A549 (cell line): ENCODE measurements around the gene FXYD7. TPM values are rescaled to one million over a fixed set of nuclear protein-coding genes. Genes with fewer than 3 reads are reported as not detected.
A peak's percentile ranks its signal among the peaks of the same experiment; 100 is the strongest.
"Not testable (repeated sequence)": the region's sequence is repeated elsewhere in the genome, so short reads cannot be mapped to it uniquely, and the experiment has no call there.

Source experiments
- ATAC-seq, 2 experiments: fragments of 200-7000 bp in 1 of 2; fragments of >200 bp in 1 of 2; cut with Nextera tagmentation in 1 of 2; cut with Tn5 transposase in 1 of 2; 3 replicates each; pipeline versions ENCODE4 v1.8.0 to v1.9.1; 2018 to 2020; ENCODE audit warnings: mild to moderate bottlenecking in 1 of 2, moderate library complexity in 1 of 2
- CTCF ChIA-PET: fragments of 300-600 bp; sonication (Branson Sonifier 250); formaldehyde crosslinking; extraction: SDS; loops from one replicate; lab custom pipeline; 2021; ENCODE audit warnings: antibody characterized with exemption, inconsistent platforms; lab: Yijun Ruan, JAX
- POLR2A ChIA-PET: fragments of 350-600 bp; formaldehyde crosslinking; extraction: SDS; loops from one replicate; lab custom pipeline; 2021; ENCODE audit warnings: antibody characterized with exemption, inconsistent platforms; lab: Yijun Ruan, JAX
- DNase-seq, 2 experiments: peaks; one replicate each; pipeline versions ENCODE4 v3.0.0 to v3.0.0-alpha.2; 2011 to 2016; ENCODE audit warnings: low read depth in 1 of 2, low spot score in 1 of 2
- FAIRE-seq: peaks from 2 replicates; lab custom pipeline; 2011; peaks lifted over from hg19 to GRCh38; lab: Jason Lieb, UNC
- H3K27ac ChIP-seq, 2 experiments: fragments of >200 bp; sonication (Bioruptor Twin); formaldehyde crosslinking; 3 replicates each; pipeline ENCODE4 v1.5.1; 2016 to 2017
- H3K4me1 ChIP-seq: fragments of >200 bp; sonication (Bioruptor Twin); formaldehyde crosslinking; 3 replicates; pipeline ENCODE4 v1.6.1; 2016
- H3K4me2 ChIP-seq: fragments of >200 bp; sonication (Bioruptor Twin); formaldehyde crosslinking; 3 replicates; pipeline ENCODE4 v1.6.1; 2016
- H3K4me3 ChIP-seq: fragments of >200 bp; sonication (Bioruptor Twin); formaldehyde crosslinking; 3 replicates; pipeline ENCODE4 v1.5.1; 2016
- H3K9me3 ChIP-seq: fragments of >200 bp; sonication (Bioruptor Twin); formaldehyde crosslinking; 3 replicates; pipeline ENCODE4 v1.6.1; 2016
- CTCF ChIP-seq: fragments of >200 bp; sonication (Bioruptor Twin); formaldehyde crosslinking; IDR thresholded peaks from 3 replicates; pipeline ENCODE4 v1.5.1; 2016
- EHF ChIP-seq: fragments of 250-450 bp; sonication (Bioruptor Pico); IDR thresholded peaks from 2 replicates; pipeline ENCODE4 v1.5.0; 2020; ENCODE audit warnings: mild to moderate bottlenecking
- EP300 ChIP-seq, 2 experiments: fragments of >200 bp; sonication (Bioruptor Twin); formaldehyde crosslinking; IDR thresholded peaks; 2 replicates in 1 of 2; 3 replicates in 1 of 2; pipeline ENCODE4 v1.6.1; 2016 to 2017
- FOSB ChIP-seq: fragments of 250-450 bp; sonication (Bioruptor Pico); IDR thresholded peaks from 2 replicates; pipeline ENCODE4 v1.5.0; 2020; ENCODE audit warnings: mild to moderate bottlenecking, moderate library complexity
- FOSL2 ChIP-seq, 2 experiments: fragments of 450-650 bp in 1 of 2; fragments of >200 bp in 1 of 2; sonication (Bioruptor Twin) in 1 of 2; formaldehyde crosslinking; IDR thresholded peaks; 2 replicates each; pipeline versions ENCODE4 v1.5.0 to v1.6.1; 2016 to 2020; ENCODE audit warnings: mild to moderate bottlenecking in 1 of 2, moderate library complexity in 1 of 2
- HOXA7 ChIP-seq: fragments of 250-450 bp; sonication (Bioruptor Pico); IDR thresholded peaks from 2 replicates; pipeline ENCODE4 v1.5.0; 2020; ENCODE audit warnings: mild to moderate bottlenecking, moderate library complexity
- KDM5A ChIP-seq: fragments of 200-600 bp; sonication (generic); IDR thresholded peaks from 2 replicates; pipeline ENCODE4 v1.6.1; 2016; ENCODE audit warnings: antibody characterized with exemption, mild to moderate bottlenecking
- MYC ChIP-seq: IDR thresholded peaks from 2 replicates; pipeline ENCODE4 v1.6.1; 2012; ENCODE audit warnings: mild to moderate bottlenecking, inconsistent platforms, low read length, improper control_type of control experiment, borderline replicate concordance
- NR3C1 ChIP-seq: fragments of >200 bp; sonication (Bioruptor Twin); formaldehyde crosslinking; IDR thresholded peaks from 3 replicates; pipeline ENCODE4 v1.6.1; 2017
- POLR2A ChIP-seq: IDR thresholded peaks from 2 replicates; pipeline ENCODE4 v1.6.1; 2012; ENCODE audit warnings: mild to moderate bottlenecking, low read length
- RARB ChIP-seq: fragments of 250-450 bp; sonication (Bioruptor Pico); IDR thresholded peaks from 2 replicates; pipeline ENCODE4 v1.8.0; 2021; ENCODE audit warnings: mild to moderate bottlenecking, moderate library complexity
- SREBF2 ChIP-seq: fragments of 450-650 bp; IDR thresholded peaks from 2 replicates; pipeline ENCODE4 v1.6.1; 2014; ENCODE audit warnings: mild to moderate bottlenecking, moderate library complexity
- TFCP2L1 ChIP-seq: fragments of 250-450 bp; sonication (Bioruptor Pico); IDR thresholded peaks from 2 replicates; pipeline ENCODE4 v1.5.0; 2021; ENCODE audit warnings: mild to moderate bottlenecking
- TP53 ChIP-seq: fragments of 250-450 bp; sonication (Bioruptor Pico); IDR thresholded peaks from 2 replicates; pipeline ENCODE4 v1.5.0; 2021; ENCODE audit warnings: mild to moderate bottlenecking, moderate library complexity
- USF2 ChIP-seq: fragments of 450-650 bp; IDR thresholded peaks from 2 replicates; pipeline ENCODE4 v1.6.1; 2014; ENCODE audit warnings: antibody characterized with exemption
- ZFP36 ChIP-seq: fragments of 450-650 bp; IDR thresholded peaks from 2 replicates; pipeline ENCODE4 v1.6.1; 2014; ENCODE audit warnings: borderline replicate concordance; ENCODE audit not compliant: partially characterized antibody
- ZNF302 ChIP-seq: fragments of 250-450 bp; sonication (Bioruptor Pico); IDR thresholded peaks from 2 replicates; pipeline ENCODE4 v1.9.0; 2021; ENCODE audit warnings: inconsistent platforms, mild to moderate bottlenecking, moderate library complexity
- ZSCAN20 ChIP-seq: fragments of 250-450 bp; sonication (Bioruptor Pico); IDR thresholded peaks from 2 replicates; pipeline ENCODE4 v1.8.0; 2022; ENCODE audit warnings: mild to moderate bottlenecking, moderate library complexity
- WGBS: methylation state at CpG from one replicate; pipeline ENCODE4 v1.1.6; 2017; ENCODE audit errors: missing lambda C conversion rate; 5-methylcytosine and 5-hydroxymethylcytosine counted together
- polyA plus RNA-seq, 4 experiments: library from polyadenylated mRNA; depleted of rRNA in 3 of 4; stranded (reverse); fragments of >200 nt; fragmentation: RNase III in 1 of 4; extraction: RNeasy Plus Mini Kit Qiagen cat#74134 plus additional on column Dnase treatment in 1 of 4; gene quantifications; 2 replicates in 3 of 4; 3 replicates in 1 of 4; pipeline ENCODE4 v1.2.3, GENCODE V29; 2011 to 2017
- TF ChIP-seq, protein P1 (sequence below): fragments of >200 bp; sonication (Bioruptor Twin); formaldehyde crosslinking; IDR thresholded peaks from 3 replicates; pipeline ENCODE4 v1.6.1; 2016

Gene FXYD7
- polyA plus RNA-seq, 2 of the 4 experiments (the other 2 are of a cell fraction), result not detected

- 46% methylated on average over 14 of the region's 14 CpGs for WGBS
- H3K4me1 ChIP-seq, POLR2A ChIA-PET, ATAC-seq, DNase-seq, H3K4me3 ChIP-seq, H3K9me3 ChIP-seq: not testable (repeated sequence)
- CTCF ChIA-PET, result interaction anchor here (0.9 to 1.8 kb wide), 3 partner anchors 14 to 79 kb away, joined by 3 to 6 read pairs (median 3); no protein-coding TSS in a partner anchor
- H3K27ac ChIP-seq, result peak overlapping the region in 1 of 2 experiments; percentile 15; a peak in 1 of 6 replicates
- peak; percentile 18 for FAIRE-seq
- peak overlapping the region; percentile 9; the same call in 1 of the 3 replicates for H3K4me2 ChIP-seq
Observed at GRCh38 chr19:35129724-35130274, 13.3 kb upstream of the FXYD7 start.

DNA sequence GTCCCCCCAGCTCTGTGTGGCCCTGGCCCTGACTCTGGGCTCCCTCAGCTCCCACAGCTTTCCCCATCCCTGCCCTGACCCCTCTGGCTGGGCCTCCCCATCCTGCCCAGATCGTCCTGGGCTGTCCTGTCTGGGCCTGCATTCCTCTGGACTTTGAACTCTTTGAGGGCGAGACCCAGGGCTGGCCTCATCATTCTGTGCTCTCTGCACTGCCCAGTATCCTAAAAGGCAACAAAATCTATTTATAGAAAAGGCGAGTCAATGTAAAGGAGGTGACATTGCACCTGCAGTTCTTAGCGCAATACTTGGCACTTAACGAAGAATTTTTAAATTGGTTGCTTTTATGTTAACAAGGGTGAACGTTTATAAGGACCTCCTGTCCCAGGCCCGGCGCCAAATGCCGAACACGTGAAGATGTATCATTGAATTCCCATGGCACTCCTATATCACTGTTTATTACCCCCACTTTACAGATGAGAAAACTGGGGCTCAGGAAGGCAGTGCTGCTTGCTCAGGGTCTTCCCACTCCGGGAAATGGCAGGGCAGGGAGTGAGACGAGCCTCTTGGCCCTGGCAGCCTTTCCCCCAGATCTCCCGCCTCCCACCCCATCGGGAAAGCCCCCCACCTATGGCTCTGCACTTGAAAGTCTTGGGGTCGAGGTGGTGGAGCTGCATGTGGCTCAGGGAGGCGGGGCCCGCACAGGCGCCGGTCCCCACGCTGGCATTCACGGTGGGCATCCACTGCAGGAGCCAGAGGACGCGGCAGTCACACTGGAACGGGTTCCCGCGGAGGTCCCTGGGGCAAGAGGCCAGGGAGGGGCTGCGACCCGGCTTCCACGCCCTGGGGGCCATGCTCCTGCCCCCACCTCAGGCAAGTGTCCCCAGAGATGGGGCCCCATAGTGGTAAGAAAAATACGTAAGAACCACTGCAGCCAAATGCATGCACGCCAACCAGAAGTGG is 12.0 kb upstream of the FXYD7 start:
- WGBS, result 70% methylated on average over 31 of the region's 31 CpGs
- no peak for TF ChIP-seq MYC
- no peak for TF ChIP-seq ZSCAN20 (CRISPR knock-in tag)
- no peak for TF ChIP-seq FOSL2 (IDR thresholded peaks at IDR 0.05)
- no peak for TF ChIP-seq FOSL2 (CRISPR knock-in tag; IDR thresholded peaks at IDR 0.05)
- TF ChIP-seq ZNF302 (CRISPR knock-in tag), result no peak
- no peak for TF ChIP-seq ZFP36
- TF ChIP-seq FOSB (CRISPR knock-in tag), result no peak
- no peak for TF ChIP-seq KDM5A
- TF ChIP-seq POLR2A, result no peak
- TF ChIP-seq TFCP2L1 (CRISPR knock-in tag), result no peak
- TF ChIP-seq SREBF2, result no peak
- no peak for TF ChIP-seq RARB
- TF ChIP-seq CTCF, result no peak
- no peak for TF ChIP-seq USF2
- no peak for TF ChIP-seq EP300 (IDR thresholded peaks at IDR 0.05)
- TF ChIP-seq HOXA7, result no peak
- no peak for TF ChIP-seq TP53
- ATAC-seq (no peak), DNase-seq (no peak), FAIRE-seq (no peak)
- Histone ChIP-seq H3K4me1 (peaks cover 3% of the 10 kb centered on the region; the same call in 1 of the 3 replicates), H3K4me3 (no peak overlapping the region), H3K27ac (peak overlapping the region in 1 of 2 experiments; percentile 1; a peak in 1 of 6 replicates), H3K4me2 (no peak overlapping the region), H3K9me3 (no peaks in the 10 kb centered on the region)
- POLR2A ChIA-PET, result no interaction called here
- CTCF ChIA-PET, result interaction anchor here (0.9 to 1.8 kb wide), 5 partner anchors 11 to 80 kb away, joined by 3 to 6 read pairs (median 4); no protein-coding TSS in a partner anchor

DNA sequence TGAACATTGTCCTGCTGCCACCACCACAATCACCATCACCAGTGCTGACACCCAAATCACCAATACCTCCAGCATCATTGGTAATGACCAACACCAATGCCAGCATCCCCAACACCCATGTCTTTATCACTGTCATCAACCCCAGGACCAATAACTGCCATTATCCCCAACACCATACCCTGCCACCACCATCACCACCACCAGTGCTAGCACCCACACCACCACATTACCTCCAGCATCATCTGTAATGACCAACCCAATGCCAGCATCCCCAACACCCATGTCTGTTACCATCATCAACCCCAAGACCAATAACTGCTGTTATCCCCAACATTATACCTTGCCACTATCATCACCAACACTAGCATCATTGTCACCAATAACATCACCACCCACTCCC is 10.8 kb upstream of the FXYD7 start:
- POLR2A ChIA-PET, result no interaction called here
- no peak for DNase-seq
- TF ChIP-seq, protein P1, sequence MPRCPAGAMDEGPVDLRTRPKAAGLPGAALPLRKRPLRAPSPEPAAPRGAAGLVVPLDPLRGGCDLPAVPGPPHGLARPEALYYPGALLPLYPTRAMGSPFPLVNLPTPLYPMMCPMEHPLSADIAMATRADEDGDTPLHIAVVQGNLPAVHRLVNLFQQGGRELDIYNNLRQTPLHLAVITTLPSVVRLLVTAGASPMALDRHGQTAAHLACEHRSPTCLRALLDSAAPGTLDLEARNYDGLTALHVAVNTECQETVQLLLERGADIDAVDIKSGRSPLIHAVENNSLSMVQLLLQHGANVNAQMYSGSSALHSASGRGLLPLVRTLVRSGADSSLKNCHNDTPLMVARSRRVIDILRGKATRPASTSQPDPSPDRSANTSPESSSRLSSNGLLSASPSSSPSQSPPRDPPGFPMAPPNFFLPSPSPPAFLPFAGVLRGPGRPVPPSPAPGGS, result no peak
- no peak for TF ChIP-seq NR3C1
- no peak for TF ChIP-seq EHF (CRISPR knock-in tag)
- H3K27ac ChIP-seq, result no peak overlapping the region
- H3K4me3 ChIP-seq, result no peak overlapping the region
- no peak overlapping the region for H3K4me2 ChIP-seq
- no peak for FAIRE-seq
- H3K4me1 ChIP-seq, result peaks cover 8% of the 10 kb centered on the region; the same call in 2 of the 3 replicates
- CTCF ChIA-PET, result interaction anchor here (0.6 to 1.0 kb wide), 2 partner anchors 10 to 18 kb away, joined by 3 to 6 read pairs; no protein-coding TSS in a partner anchor
- ATAC-seq, result no peak
- no peaks in the 10 kb centered on the region for H3K9me3 ChIP-seq
